Keratinocyte (primary cell): ENCODE measurements around the gene MLH1. TPM values are rescaled to one million over a fixed set of nuclear protein-coding genes. Genes with fewer than 3 reads are reported as not detected.

Source experiments
- DNase-seq: peaks from one replicate; pipeline ENCODE4 v3.0.0-alpha.2; 2011; ENCODE audit warnings: low read depth, missing footprints, low spot score
- FAIRE-seq: peaks from 2 replicates; lab custom pipeline; 2011; peaks lifted over from hg19 to GRCh38; lab: Jason Lieb, UNC
- H2AFZ ChIP-seq: 2 replicates; pipeline ENCODE4 v1.6.0; 2012; ENCODE audit warnings: low read length, control low read depth, inconsistent platforms; ENCODE audit not compliant: control insufficient read depth
- H3K27ac ChIP-seq: 2 replicates; pipeline ENCODE4 v1.5.1; 2011; ENCODE audit warnings: low read length; ENCODE audit not compliant: control insufficient read depth, insufficient read depth
- H3K27me3 ChIP-seq: 3 replicates; pipeline ENCODE4 v1.6.0; 2011; ENCODE audit warnings: low read length; ENCODE audit not compliant: control insufficient read depth, insufficient read depth; ENCODE audit errors: extremely low read depth
- H3K36me3 ChIP-seq, 2 experiments: 2 replicates in 1 of 2; 3 replicates in 1 of 2; pipeline ENCODE4 v1.5.1; 2011; ENCODE audit warnings: low read length in 2 of 2, mild to moderate bottlenecking in 1 of 2; ENCODE audit not compliant: control insufficient read depth in 2 of 2, insufficient read depth in 2 of 2; ENCODE audit errors: extremely low read depth in 1 of 2
- H3K4me1 ChIP-seq: 3 replicates; pipeline ENCODE4 v1.5.1; 2011; ENCODE audit warnings: low read length; ENCODE audit not compliant: control insufficient read depth, insufficient read depth; ENCODE audit errors: extremely low read depth
- H3K4me2 ChIP-seq: 3 replicates; pipeline ENCODE4 v1.6.0; 2011; ENCODE audit warnings: low read depth, low read length; ENCODE audit not compliant: control insufficient read depth, insufficient read depth; ENCODE audit errors: extremely low read depth
- H3K4me3 ChIP-seq, 3 experiments: fragments of 200-600 bp in 1 of 3; sonication (generic) in 1 of 3; 2 replicates in 2 of 3; 3 replicates in 1 of 3; pipeline ENCODE4 v1.5.1; 2011 to 2016; ENCODE audit warnings: low read length in 3 of 3, mild to moderate bottlenecking in 3 of 3, control low read depth in 2 of 3, inconsistent platforms in 1 of 3, low read depth in 1 of 3, mixed read lengths in 1 of 3, mixed run types in 1 of 3, moderate library complexity in 1 of 3; ENCODE audit not compliant: control insufficient read depth in 2 of 3, insufficient read depth in 2 of 3; ENCODE audit errors: extremely low read depth in 1 of 3
- H3K79me2 ChIP-seq: 2 replicates; pipeline ENCODE4 v1.6.0; 2012; ENCODE audit warnings: low read length; ENCODE audit not compliant: control insufficient read depth, insufficient read depth
- H3K9ac ChIP-seq: 3 replicates; pipeline ENCODE4 v1.6.0; 2011; ENCODE audit warnings: low read length; ENCODE audit not compliant: control insufficient read depth, insufficient read depth; ENCODE audit errors: extremely low read depth
- H3K9me1 ChIP-seq: 3 replicates; pipeline ENCODE4 v1.6.0; 2011; ENCODE audit warnings: low read length; ENCODE audit not compliant: control insufficient read depth, insufficient read depth; ENCODE audit errors: extremely low read depth
- H3K9me3 ChIP-seq: 2 replicates; pipeline ENCODE4 v1.5.1; 2012; ENCODE audit warnings: low read depth, low read length; ENCODE audit not compliant: control insufficient read depth
- H4K20me1 ChIP-seq: 3 replicates; pipeline ENCODE4 v1.6.0; 2011; ENCODE audit warnings: low read length; ENCODE audit not compliant: control insufficient read depth, insufficient read depth; ENCODE audit errors: extremely low read depth
- EZH2 ChIP-seq: IDR thresholded peaks from one replicate; pipeline ENCODE4 v1.6.1; 2012; ENCODE audit warnings: inconsistent platforms, mild to moderate bottlenecking, low read length, moderate library complexity
- dilution Hi-C: fragments of 300-500 bp; cut with MboI; formaldehyde crosslinking; loops from one replicate; pipeline ENCODE4 v1.7.0; 2020; ENCODE audit warnings: low sequenced_read_pairs; ENCODE audit not compliant: extremely low pct_ligation_motif_present
- polyA plus RNA-seq, 5 experiments: library from polyadenylated mRNA; depleted of rRNA in 3 of 5; stranded (reverse) in 3 of 5; stranded (forward) in 1 of 5; unstranded in 1 of 5; fragments of >200 nt; gene quantifications; 1 replicate in 1 of 5; 2 replicates in 3 of 5; 3 replicates in 1 of 5; pipeline versions ENCODE4 v1.2.1 to v1.2.3, GENCODE V29; 2011 to 2012; ENCODE audit warnings: missing spikeins in 2 of 5, low read depth in 1 of 5, low replicate concordance in 1 of 5
- TF ChIP-seq, protein P1 (sequence below), 3 experiments: IDR thresholded peaks in 1 of 3; conservative IDR thresholded peaks in 1 of 3; optimal IDR thresholded peaks in 1 of 3; 2 replicates in 2 of 3; 3 replicates in 1 of 3; pipeline versions ENCODE3 to v1.5.1; 2011; ENCODE audit warnings: low read length in 3 of 3, mild to moderate bottlenecking in 3 of 3, moderate library complexity in 2 of 3, control low read depth in 1 of 3, inconsistent platforms in 1 of 3; ENCODE audit not compliant: insufficient read depth in 2 of 3; ENCODE audit errors: extremely low read depth in 1 of 3

MLH1 gene
- polyA plus RNA-seq, 1 donor (not counting 4 experiments of a cell fraction or from before 2014, with no cell fraction given), result 44.7 TPM

DNA sequence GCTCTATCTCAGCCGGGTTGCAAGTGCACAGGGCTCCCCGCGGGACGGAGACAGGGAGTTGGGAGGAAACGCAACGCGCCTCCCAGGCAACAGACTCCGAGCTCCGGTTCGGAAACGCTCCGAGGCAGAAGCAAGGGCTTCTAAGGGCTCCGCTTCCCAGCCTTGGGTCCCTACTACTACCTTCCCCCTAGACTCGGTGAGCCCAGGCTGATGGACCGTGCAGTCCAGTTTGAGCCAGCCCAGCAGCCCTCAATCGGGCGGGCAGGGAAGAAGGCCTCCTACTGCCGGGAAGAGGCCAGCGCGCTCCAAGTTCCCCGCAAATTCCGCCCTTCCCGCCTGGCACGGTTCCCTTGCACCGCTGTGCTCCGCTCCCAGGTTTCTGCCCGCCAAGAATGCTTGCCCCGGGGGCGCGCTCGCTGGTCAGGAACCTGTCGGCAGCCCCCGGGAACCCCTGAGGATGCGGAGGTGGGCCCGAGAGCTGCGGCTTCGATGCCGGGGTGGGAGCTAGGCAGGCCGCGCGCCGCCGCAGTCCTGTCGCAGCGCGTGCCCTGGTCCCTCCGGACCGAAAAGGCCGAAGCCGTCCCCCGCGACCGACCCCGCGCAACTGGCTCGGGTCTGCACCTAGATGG, 49.2 kb upstream of the MLH1 start:
- dilution Hi-C loops, result no loop called here
- Histone ChIP-seq H3K9ac (peak overlapping the region; percentile 67), H3K79me2 (no peaks in the 10 kb centered on the region), H2AFZ (peak overlapping the region; percentile 93), H3K9me3 (no peaks in the 10 kb centered on the region), H4K20me1 (no peaks in the 10 kb centered on the region), H3K4me1 (peaks cover 10% of the 10 kb centered on the region), H3K27ac (no peak overlapping the region), H3K9me1 (no peaks in the 10 kb centered on the region), H3K27me3 (peaks cover 7% of the 10 kb centered on the region), H3K4me2 (peak overlapping the region; percentile 82), H3K36me3 (no peaks in the 10 kb centered on the region), H3K4me3 (peak overlapping the region; percentile 45 to 68 (median 66))
- no peak for DNase-seq
- TF ChIP-seq EZH2, result peak; percentile 49
- TF ChIP-seq, protein P1, sequence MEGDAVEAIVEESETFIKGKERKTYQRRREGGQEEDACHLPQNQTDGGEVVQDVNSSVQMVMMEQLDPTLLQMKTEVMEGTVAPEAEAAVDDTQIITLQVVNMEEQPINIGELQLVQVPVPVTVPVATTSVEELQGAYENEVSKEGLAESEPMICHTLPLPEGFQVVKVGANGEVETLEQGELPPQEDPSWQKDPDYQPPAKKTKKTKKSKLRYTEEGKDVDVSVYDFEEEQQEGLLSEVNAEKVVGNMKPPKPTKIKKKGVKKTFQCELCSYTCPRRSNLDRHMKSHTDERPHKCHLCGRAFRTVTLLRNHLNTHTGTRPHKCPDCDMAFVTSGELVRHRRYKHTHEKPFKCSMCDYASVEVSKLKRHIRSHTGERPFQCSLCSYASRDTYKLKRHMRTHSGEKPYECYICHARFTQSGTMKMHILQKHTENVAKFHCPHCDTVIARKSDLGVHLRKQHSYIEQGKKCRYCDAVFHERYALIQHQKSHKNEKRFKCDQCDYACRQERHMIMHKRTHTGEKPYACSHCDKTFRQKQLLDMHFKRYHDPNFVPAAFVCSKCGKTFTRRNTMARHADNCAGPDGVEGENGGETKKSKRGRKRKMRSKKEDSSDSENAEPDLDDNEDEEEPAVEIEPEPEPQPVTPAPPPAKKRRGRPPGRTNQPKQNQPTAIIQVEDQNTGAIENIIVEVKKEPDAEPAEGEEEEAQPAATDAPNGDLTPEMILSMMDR (optimal IDR thresholded peaks at IDR 0.05 in 1 of 3, IDR thresholded peaks at IDR 0.05 in 1 of 3, conservative IDR thresholded peaks at IDR 0.05 in 1 of 3; ENCODE audit: extremely low read depth in 1 of 3, insufficient read depth in 2 of 3, low read length in 3 of 3), result peak in 1 of 3 experiments; percentile 11
- no peak for FAIRE-seq

DNA sequence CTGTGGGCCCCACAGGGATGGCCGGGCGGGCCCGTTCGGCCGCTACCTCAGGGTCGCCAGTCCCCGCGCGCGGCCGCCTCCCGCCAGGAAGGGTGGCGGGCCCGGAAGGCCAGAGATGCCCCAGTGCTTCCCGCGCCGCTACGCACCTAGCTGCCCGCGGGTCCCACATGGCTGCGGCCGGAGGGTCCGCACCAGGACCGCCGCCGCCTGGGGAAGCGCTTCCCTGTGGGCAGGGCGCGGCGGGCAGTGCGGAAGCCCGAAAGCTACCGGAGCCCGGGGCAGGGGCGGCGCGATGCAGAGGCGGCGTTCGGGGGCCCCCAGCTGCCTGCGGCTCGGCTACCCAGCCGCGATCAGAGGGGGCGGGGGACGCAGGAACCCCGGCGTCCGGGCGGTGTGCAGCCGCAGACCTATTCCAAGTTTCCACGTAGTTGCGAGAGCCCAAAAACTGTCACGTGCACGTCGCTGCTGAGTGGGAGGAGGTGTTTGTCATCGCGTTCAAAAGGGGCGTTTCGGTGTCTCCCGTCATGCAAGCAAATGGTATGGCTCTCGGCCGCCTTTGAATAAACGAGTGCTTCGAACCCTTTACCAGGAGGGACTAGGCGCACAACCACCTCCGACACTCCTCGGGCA, 48.6 kb upstream of the MLH1 start, which contains the start of gene TRANK1:
TSS of gene TRANK1 (minus strand) at position 414 of the 630 bp plus-strand sequence. CDS start at position 169, 245 bp downstream.
- Histone ChIP-seq H3K27ac (no peak within 1 kb of the TSS), H3K4me1 (peaks cover 10% of the 10 kb centered on the region), H3K27me3 (peaks cover 7% of the 10 kb centered on the region), H3K36me3 (no peaks in the 10 kb centered on the region), H3K4me3 (peak within 1 kb of the TSS; percentile 45 to 68 (median 66)), H3K9me3 (no peaks in the 10 kb centered on the region), H3K9me1 (no peaks in the 10 kb centered on the region), H2AFZ (peak within 1 kb of the TSS; percentile 93), H3K4me2 (peak within 1 kb of the TSS; percentile 82), H4K20me1 (no peaks in the 10 kb centered on the region), H3K79me2 (no peaks in the 10 kb centered on the region), H3K9ac (peak within 1 kb of the TSS; percentile 67)
- DNase-seq (no peak), FAIRE-seq (peak; percentile 9)
- TF ChIP-seq, protein P1 (optimal IDR thresholded peaks at IDR 0.05 in 1 of 3, IDR thresholded peaks at IDR 0.05 in 1 of 3, conservative IDR thresholded peaks at IDR 0.05 in 1 of 3; ENCODE audit: extremely low read depth in 1 of 3, insufficient read depth in 2 of 3, low read length in 3 of 3), result no peak
- no peak for TF ChIP-seq EZH2
- dilution Hi-C loops, result no loop called here
